NCI-H1417 treated with DMSO at 0.1 percent for 48 hours (cell line): Measurements from ENCODE around the gene COG2.
"Not testable (repeated sequence)": the region's sequence is repeated elsewhere in the genome, so short reads cannot be mapped to it uniquely, and the experiment has no call there.

ENCODE experiments used
- DNase-seq: peaks from one replicate; lab custom pipeline; 2025; lab: John Stamatoyannopoulos, UW

COG2 gene

GRCh38 chr1:230626232-230626631 is 16.0 kb upstream of the COG2 start:
- no peak for DNase-seq

- no peak for DNase-seq
These were observed 14.5 kb upstream of the COG2 start for GRCh38 chr1:230627767-230628166.

DNA sequence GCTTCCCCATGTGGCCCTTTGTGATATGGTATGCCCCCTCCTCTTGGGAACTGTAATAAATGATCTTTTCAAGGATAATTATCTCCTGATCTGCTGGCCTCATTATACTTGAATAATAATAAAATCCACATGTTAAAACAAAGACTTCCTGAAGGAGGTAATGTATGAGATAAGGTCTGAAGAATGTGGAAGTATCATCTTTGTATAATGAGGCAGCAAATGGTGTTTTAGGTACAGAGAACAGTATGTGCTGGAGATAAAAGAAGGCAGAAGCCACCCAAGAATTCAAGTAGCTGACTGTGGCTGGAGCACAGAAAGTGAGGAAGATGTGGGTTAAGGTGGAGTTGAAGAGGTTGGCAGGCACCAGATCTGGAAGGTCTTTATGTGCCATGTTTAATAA is 12.8 kb upstream of the COG2 start:
- DNase-seq = no peak

DNA sequence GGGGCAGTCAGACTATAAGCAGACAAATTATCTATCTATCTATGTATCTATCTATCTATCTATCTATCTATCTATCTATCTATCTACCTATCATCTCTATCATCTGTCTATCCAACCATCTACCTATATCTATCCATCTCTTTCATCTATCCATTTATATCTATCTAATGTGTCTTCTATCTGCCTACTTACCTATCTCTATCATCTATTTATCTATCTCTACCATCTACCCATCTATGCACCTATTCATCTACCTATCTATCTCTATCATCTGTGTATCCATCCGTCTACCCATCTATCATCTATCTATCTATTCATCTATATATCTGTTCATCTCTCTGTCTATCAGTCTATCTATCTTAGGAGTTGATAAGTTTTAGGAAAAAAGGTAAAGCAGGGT is 10.8 kb upstream of the COG2 start:
- no peak for DNase-seq

GRCh38 chr1:230632273-230632873 is 9.9 kb upstream of the COG2 start:
- DNase-seq = peak; percentile 10

DNA sequence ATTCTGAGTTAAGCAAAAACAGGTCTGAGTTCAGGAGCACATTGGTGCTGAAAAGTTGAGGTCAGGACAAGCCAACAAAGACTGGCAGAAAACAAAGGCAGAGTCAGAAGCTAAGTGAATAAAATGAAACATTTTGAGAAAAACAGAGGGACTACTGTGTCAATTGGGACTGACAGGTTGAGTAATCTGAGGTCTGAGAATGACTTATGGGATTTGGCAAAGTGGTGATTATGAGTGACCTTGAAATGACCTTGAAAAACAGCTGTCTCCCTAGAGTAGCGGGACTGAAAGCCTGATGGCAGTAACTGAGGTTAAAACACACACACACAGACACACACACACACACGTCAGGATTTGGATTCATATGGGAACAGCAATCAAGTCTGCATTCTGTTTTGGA is 8.8 kb upstream of the COG2 start:
- DNase-seq = no peak

- DNase-seq = no peak
These were observed 7.9 kb upstream of the COG2 start for GRCh38 chr1:230634384-230634783.

DNA sequence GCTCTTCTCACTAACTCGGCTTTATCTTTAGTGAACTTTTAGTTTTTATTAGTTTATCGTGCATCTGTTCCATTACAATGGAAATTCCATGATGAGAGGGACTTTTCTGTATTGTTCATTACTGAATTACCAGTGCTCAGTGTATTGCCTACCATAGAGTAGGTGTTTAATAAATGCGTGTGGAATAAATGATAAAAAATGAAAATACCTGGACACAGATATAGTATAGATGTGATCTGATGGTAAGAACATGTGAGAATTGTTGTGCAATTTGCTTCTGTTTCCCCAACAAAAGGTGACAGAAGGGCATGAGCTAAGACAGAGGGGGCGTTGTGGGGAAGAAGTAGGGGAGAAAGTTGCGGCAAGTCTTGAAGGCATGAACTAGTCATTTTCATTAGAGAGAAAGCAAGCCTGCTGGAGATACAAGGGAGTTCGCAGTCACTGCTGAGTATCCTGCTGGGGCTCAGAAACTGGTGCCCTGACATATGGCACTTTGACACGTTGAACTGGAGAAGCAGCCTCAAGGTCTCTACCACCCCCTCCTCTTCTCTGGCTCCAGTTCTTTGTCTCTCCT is 5.6 kb upstream of the COG2 start:
- no peak for DNase-seq

DNA sequence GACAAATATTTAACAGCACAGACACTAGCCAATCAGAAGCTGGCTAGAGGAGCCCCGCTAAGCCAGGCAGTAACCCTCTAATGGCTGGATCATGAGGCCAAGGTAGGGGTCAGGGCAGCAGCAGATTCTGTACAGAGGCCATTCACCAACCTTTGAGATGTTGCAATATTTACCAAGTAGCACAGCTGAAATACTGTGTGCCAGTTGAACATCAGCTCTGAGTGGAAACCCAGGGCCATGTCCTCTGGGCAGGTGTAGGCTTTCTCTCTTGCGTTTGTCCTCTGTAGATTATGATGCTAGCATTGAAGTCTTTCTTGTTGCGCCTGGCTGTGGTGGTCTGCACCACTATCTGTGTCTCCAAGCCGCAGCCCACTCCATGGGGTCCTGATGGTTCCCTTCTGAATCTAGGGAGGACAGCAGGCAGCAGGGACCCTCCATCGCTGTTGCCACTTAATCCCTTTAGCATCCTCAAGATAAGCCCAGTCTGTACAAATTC is 2.5 kb upstream of the COG2 start:
- DNase-seq = no peak

- DNase-seq = no peak
These were observed 935 bp upstream of the COG2 start for GRCh38 chr1:230641346-230641745.

DNA sequence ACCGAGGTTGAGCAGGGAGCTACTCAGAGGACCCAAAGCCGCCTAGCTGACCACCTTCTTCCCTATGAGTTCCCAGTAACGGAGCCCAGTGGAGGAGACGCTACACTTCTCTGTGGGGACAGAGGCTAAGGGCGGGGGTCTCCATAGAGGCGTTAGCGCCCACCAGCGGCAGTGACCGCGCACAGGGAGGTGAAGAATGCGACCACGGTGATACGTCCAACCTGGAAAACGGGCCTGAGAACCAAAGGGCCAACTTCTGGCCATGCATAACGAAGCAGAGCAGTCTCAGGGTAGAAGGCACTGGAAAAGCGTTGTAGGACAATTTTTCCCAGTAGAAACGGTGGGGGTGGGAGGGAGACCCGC is 400 bp upstream of the COG2 start:
- DNase-seq = no peak

DNA sequence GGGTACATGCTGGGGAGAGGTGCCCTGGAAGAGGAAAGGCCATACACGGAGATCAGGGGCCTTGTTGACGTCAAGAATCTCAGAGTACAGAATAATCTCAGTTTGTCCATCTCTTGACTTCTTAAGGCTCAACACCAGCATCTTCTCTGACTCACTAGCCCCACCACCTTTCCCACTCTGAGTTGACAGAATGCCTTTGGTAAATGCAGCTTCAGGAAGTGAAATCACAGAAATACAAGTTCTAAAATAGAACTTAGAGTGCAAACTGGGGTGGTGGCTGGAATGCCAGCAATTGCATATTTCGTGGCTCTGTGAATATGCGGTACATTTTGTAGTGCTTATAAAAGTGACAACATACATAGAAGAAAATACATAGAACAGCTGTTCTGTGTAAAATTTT is 1.6 kb downstream of the COG2 start:
- no peak for DNase-seq

DNA sequence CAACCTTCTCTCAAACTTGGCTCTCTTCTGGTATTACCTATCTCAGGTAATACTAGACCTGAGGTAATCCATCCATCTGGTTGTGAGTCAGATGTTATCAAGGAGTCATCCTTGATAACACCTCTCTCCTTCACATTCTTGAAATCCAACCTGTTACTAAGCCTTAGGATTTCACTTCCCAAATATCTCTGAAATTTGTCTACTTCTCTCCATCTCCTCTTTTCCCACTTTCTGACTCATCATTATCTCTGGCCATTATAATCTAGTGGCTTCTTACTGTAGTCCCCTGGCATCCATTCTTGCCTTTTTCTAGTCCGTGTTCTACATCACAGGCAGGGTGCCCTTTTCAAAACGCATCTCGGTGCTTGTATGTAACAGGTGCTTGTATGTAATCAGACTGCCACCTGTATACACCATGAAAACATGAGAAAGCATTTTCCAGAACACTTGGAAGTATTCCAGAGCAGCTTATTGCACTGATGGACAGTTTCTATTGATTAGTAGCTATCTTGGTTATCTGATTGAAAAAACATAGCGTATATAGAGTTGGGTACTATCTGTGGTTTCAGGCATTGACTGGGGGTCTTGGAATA is 4.5 kb downstream of the COG2 start:
- no peak for DNase-seq

DNA sequence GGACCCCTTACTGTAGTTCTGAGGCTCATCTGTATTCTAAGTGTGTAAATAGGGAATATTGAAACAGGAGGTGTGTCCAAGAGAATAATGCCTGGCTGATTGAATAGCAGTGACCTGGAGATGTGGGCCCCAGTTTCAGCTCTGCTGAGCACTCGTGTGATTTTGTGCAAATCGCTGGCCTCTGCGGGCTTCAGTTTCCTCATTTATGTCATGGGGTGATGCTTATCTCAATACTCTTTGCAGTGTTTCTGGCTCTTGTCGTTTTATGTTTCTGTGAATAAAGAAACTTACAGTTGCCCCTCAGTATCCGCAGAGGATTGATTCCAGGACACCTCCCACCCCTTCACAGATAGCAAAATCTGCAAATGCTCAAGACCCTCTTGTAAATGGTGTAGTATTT is 5.0 kb downstream of the COG2 start:
- no peak for DNase-seq

DNA sequence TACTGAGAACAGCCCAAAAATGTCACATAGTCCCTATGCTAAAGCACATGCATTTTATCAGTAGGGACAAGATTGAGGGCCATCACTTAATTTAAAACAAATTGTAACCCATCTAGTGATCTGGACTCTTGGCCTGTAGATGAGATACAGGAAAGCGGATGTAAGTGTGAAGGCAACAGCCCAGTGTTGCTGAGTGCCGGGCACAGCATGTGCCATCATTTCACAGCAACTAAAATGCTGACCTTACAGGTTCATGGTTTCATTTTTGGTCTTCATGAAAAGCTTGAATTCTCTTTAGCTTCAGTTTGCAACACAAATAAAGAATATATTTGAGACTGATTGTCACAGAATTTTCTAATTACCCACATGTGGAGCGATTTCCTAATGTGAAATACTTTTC is 5.8 kb downstream of the COG2 start:
- no peak for DNase-seq

- no peak for DNase-seq
These were observed 8.0 kb downstream of the COG2 start for GRCh38 chr1:230650300-230650699.

- DNase-seq = no peak
These were observed 9.0 kb downstream of the COG2 start for GRCh38 chr1:230651235-230651634.

GRCh38 chr1:230656719-230657118 is 14.4 kb downstream of the COG2 start:
- DNase-seq = not testable (repeated sequence)

GRCh38 chr1:230658103-230658502 is 15.8 kb downstream of the COG2 start:
- DNase-seq = not testable (repeated sequence)

GRCh38 chr1:230658691-230659090 is 16.4 kb downstream of the COG2 start:
- DNase-seq = no peak

DNA sequence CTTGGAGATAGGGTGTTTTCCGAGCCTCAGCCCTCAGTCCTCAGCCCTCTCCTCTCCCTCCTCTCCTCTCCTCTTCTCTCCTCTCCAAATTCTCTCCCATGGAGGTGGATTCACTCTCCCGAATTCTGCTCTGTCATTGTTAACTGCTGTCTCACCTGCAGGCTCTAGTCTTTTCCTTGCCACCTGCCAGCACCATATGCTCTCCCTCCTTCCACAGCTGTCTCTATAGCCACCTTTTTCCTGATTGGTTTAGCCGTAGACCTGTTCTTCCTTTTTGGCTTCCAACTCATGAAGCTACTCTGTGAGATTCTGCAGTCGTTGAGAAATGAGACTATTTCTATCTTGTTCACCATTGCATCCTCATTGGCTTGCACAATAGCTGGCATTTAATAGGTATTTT is 19.7 kb downstream of the COG2 start:
- DNase-seq = no peak

- no peak for DNase-seq
These were observed 25.9 kb downstream of the COG2 start for GRCh38 chr1:230668227-230668626.

- no peak for DNase-seq
These were observed 27.3 kb downstream of the COG2 start for GRCh38 chr1:230669543-230669942.

GRCh38 chr1:230674581-230674980 is 32.3 kb downstream of the COG2 start:
- DNase-seq = no peak
